HG03108 (cell line): ENCODE measurements around the gene C10orf67.
A peak's percentile ranks its signal among the peaks of the same experiment; 100 is the strongest.
"Not testable (repeated sequence)": the region's sequence is repeated elsewhere in the genome, so short reads cannot be mapped to it uniquely, and the experiment has no call there.

Experiments used
- ATAC-seq: cut with Tn5 transposase; IDR thresholded peaks from one replicate; pipeline ENCODE4 v1.9.1; 2021; ENCODE audit warnings: moderate library complexity; ENCODE audit not compliant: unreplicated experiment

C10orf67 gene

DNA sequence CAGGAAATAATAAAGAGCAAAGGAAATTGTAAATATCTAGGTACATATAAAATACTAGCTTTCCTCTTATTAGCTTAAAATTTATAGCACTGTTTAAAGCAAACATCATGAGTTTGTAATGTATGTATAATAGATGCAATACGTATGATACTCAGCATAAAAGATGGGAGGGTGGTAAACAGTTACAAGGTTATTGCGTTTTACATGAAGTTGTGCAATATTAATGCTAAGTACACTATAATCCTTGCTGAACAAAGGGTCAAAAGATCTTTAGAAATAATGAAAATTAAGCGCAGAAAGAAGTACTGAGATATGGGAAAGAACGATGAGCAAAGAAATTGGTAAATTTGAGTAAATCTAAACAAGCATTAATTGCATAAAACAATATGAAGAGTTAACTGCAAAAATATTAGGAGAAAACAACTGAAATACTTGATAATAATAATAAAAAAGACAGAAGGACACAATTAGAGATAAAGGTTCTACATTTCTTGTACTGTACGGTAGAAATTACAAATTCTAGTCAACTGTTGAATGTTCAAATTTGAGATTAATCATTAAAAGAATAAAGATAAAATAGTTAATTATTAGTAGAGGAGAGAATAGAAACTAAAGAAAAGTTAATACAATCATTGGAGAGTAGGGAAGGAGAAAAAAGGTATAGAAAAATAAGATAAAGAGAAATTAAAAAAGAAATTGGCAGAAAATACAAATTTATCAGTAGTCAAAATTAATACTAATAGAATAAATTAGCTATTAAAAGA, 17.9 kb downstream of the C10orf67 start:
- no peak for ATAC-seq

DNA sequence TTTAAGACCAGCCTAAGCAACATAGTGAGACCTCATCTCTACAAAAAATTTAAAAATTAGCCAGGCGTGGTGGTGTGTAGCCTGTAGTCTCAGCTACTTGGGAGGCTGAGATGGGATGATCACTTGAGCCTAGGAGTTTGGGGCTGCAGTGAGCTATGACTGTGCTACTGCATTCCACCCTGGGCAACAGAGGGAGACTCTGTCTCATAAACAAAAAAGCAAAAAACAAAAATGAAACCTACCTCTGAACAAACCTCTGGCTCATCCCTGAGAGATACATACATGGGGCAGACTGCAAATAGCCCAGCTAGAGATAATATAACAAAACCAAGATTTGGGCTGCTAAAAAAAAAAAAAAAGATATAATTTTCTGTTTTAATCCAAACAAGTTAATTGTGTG, 19.5 kb downstream of the C10orf67 start:
- peak; percentile 77 for ATAC-seq

DNA sequence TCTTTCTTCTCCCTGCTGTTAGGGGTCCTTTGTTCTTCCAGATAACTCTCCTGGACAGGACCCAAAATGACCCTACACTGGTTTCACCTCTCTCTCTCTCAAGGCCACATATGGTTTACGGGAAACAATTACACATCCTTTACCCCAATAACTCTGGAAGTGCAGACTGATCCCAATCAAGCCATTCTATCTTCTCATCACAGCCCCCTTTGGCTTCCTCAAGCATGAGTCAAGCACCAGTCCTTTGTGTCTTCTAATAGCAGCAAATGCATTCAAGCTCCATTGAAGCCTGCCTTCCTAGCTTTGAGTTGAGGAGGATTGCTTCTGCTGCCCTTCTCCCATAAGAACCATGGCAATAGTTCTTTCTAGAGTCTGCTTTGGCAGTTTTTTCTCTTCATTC, 20.2 kb downstream of the C10orf67 start:
- no peak for ATAC-seq

DNA sequence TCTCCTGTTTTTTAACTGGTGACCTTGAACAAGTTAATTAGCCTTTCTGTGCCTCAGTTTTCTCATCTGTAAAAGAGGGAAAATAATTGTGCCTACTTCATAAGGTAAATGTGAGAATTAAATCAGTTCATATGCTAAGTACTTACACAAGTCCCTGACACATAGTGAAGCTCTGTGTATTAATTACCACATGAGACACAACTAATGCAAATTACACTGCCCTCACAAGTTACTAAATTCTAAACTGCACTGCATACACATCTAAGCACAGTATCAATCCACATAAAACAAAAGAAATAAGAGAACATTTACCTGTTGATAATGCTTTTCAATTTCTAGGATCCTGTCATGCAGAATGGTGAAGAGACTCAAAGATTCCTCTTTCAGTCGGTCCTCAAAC, 22.5 kb downstream of the C10orf67 start:
- no peak for ATAC-seq

DNA sequence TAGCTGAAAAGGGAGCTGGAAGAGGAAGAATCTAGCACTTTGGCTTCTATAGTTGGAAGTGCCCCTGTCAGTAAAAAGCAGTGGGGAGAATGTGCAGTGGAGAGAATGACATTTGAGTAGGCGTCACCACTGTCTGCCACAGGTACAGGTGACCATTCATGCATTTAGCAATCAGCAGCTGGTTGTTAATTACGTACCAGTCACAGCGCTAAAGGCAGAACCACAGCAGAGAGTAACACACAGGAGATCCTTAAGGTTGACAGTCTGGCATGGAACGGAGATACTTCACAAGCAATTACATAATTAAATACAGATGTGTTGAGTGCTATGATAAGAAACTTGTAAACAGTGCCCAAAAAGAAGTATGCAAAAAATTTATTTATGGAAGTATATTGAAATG, 24.8 kb downstream of the C10orf67 start:
- ATAC-seq, result no peak

DNA sequence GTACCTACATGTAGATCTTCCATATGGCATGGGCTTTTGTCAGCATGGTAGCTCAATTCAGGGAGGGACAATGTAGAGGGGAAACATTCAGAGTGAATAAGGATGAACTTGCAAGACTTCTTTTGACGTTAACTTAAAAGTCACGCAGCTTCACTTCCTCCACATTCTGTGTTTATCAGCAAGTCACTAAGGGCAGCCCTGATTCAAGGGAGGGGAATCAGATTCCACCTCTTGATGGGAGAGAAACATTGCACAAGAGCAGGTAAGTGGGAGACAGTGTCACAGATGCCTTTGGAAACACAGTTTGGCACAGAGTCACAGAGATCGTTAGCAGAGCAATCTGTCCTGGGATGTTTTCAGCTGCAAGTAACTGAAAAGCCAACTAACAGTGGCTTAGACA, 26.2 kb downstream of the C10orf67 start:
- ATAC-seq, result no peak

DNA sequence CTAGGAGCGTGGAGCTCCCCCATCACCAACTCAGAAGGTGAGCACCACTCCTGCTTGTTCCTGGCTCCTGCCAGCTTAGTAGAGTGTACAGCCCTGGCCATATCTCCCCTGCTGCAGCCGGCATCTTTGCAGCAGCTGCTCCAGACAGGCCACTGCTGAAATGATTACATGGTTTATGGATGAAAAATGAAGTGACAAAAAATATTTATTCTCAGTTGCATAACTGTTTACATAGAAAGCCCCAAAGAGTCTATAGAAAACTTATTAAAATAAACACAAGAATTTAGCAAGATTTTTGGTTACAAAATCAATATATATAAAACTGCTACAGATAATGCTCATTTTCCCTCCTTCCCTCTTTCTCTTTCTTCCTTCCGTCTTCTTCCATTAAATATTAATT, 27.2 kb downstream of the C10orf67 start:
- ATAC-seq, result no peak

DNA sequence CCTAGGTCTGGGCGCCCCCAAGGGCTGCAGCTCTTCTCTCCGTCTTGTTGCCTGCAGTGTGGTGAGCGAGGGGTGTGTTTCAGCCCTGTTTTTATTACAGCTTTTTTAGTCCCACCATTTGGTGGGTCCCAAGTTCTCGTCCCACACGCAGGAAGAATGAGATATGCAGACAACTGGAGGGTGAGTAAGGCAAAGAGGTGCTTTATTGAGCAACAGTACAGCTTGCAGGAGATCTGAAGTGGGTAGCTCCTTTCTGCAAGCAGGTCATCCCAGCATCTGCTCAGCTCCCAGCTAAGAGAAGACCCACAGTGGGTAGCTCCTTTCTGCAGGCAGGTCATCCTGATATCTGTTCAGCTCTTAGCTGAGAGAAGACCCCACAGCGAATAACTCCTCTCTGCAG, 28.2 kb downstream of the C10orf67 start:
- no peak for ATAC-seq

DNA sequence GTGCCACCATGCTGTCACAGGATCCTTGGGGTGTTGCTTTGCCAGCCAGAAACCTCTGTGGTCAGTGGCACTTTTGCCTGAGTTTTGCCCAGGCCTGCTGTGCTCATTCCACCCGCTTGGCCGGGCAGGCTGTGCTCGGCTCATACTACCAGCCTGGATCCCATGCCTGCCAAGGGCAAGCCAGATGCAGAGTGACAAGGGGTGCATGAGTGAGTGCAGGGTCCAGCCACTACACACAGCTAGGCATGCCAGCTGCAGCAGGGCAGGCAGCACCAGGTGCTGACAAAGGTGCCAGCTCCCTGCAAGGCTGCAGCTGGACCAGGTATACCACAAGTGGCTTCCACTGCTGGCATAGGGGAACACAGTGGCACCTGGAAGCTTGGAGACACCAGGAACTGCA, 28.6 kb downstream of the C10orf67 start:
- no peak for ATAC-seq

DNA sequence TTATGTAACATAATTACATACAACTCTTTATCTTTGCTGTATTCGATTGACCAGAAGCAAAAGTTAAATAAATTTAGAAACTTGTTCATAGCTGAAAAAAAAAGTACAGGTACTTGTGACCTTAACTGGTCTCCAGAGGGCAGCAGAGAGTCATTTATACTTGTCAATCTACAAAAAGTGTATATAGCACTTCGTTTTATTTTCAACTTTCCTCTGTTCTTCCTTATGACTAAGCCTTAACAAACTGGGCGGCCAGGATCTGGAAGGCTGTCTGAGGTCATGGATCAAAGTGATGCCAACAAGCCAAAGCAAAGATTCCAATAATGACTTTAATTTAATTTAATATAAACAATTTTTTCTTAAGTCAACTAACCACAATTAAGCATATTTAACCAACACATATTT, 29.8 kb downstream of the C10orf67 start:
- ATAC-seq, result no peak

DNA sequence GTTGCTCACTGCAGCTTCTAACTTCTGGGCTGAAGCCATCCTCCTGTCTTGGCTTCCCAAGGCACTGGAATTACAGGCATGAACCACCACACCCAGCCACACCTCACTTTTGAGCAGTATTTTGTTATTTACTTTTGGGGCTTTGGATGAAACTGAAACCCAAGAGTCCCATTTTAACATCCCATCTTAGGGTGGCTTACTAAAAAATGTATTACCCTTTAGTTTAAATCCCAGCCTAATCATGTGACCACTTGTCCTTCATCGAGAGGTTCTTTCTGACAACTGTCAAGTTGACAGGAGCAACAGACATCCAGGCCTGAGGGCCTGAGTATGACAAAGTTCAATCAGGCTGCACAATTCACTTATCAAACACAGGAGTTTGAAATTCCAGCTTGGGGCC, 33.6 kb downstream of the C10orf67 start:
- ATAC-seq, result no peak

DNA sequence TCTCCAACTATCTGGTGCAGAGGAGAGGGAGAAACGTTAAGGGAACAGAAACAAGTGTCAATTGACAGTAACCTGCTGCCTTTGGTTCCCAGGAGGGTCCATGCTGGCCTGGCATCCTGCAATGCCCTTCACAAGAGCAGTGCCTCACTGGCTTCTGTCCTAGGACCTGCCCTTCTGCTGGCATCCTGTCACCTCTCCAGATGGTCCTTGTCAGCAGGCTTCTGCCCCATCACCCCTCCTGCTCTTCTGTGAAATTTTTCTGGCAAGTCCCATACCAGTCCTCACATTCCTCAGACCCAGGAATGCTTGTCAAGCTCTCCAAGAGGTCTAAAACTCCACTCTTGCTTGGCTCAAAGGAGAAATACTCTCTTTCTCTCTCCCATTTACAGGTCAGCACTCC, 34.2 kb downstream of the C10orf67 start:
- no peak for ATAC-seq

DNA sequence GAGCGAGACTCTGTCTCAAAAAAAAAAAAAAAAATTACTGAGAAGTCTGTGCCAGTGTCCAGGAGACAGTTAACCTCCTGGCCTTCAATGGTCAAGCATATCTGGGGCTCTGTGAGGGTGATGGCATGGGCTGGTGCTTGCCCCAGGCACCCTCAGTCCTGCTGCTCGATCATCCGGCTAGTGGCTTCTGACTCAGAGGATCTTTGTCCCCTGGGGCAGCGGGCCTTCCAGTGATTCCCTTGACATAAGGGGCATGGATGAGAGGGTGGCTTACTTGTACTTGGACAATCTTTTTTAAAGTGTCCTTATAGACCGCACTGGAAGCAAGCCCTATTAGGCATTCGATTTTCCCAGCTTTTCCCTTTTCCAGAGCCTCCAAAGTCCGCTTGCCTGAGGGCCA, 44.6 kb downstream of the C10orf67 start:
- ATAC-seq, result not testable (repeated sequence)

DNA sequence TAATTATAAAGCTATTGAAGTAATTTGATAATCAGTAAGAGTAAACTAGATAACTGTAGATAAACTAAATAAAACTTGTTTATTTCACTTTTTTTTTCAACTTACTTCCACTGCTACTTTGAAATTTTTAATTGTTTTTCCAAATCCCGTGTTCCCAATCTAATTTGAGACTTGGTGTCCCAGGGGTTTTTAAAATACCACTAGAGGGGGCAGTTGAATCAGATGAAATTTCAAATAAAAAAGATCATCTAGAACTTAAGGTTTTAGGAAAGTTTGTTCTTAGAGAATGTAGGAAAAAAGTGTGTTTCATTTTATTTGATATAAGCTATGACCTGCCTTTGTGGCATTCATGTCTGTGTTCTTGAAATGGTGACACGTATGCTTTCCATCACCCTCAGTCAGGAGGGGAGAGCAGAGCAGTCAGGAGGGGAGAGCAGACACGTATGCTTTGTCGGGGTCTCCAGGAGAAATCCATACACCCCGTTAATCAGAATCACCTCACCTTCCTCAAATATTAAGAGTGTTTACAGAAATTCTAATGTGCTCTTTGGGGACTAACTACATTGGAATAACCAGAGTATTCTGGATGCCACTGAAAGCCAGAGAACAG, 49.9 kb downstream of the C10orf67 start:
- ATAC-seq, result no peak

DNA sequence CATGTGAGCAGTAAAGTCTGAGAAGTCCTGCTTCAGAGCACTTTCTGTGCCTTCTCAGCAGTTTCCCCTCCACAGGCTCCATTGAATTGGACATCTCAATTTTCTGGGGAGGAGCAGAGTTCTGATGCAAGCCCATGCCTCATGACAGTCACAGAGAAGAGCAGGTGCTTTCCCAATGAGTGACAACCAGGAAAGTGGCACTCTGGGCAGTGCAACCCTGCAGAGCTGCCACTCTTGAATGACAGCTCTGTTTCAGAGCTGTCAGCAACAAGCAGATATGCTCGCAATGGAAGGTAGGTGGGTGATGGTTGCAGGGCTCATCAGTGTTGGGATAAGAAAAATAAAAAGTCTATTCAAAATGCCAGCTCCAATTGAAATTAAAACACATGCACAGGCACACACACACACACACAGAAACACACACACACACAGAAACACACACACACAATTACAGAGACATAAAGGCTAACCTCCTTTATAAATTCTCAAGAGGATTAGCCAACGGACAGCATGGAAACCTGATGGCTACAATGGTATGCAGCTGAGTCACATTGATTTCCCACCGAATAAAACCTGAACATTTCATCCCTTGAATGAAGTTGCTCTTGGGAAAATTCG, 50.5 kb downstream of the C10orf67 start:
- no peak for ATAC-seq

DNA sequence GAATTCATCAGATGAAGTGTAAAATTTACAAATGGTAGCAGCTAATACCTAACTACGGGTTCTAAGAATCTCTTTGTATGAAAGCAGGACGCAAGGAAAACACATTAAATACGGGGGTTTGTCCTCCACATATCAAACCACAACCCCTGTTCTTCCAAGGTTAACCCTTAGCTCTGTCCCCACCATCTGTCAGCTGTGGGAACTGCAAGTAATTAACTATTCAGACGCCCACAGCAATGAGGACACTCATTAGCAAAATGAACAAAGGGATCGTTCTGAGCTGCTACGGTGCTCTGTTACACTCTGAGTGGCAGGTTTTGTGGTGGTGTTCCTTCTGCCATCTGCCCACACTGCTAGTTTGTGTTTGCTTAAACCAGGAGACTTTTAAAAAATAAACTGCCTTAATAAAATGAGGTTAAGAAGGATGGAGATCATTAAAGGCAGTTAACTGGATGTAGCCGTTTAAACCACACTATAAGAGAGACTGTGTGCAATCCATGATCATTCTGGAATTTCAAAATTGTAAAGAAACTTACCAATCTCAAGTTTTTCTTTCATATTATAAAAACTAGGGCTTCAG, 51.4 kb downstream of the C10orf67 start:
- ATAC-seq, result peak; percentile 77

DNA sequence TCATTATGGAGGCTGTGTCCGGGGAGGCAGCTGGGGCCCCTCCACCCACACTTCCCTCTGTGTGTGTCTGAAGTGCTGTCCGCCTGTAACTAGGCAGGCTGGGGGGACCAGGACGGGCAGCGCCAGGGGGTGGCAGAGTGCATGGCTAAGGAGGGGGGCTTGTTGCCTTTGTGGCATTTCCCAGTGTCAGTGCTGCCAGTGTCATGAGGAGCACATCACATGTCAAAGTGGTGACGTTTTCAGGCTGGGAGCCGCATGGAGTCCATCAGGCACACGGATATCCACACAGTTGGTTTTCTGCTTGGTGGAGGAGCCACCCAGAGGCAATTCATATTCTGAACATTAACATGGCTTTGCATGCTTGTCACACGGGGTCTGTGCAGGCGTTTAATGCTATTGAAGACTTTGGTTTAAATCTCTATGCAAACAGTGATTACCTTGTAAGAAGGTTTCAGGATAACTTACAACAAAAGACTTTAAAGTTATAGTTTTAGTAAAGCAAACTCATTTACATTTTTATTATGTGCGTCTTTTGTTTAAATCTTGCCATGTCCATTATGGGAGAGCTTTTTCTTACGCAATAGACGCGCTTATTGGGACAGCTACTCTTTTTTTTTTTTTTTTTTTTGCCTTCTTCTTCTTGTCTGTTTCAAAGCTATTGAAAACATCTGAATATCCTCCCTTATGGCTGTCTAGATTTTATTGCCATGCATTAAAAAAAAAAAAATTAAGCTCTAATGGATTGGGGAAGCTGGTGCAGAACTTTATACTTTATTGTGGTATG, 52.9 kb downstream of the C10orf67 start:
- ATAC-seq, result no peak

DNA sequence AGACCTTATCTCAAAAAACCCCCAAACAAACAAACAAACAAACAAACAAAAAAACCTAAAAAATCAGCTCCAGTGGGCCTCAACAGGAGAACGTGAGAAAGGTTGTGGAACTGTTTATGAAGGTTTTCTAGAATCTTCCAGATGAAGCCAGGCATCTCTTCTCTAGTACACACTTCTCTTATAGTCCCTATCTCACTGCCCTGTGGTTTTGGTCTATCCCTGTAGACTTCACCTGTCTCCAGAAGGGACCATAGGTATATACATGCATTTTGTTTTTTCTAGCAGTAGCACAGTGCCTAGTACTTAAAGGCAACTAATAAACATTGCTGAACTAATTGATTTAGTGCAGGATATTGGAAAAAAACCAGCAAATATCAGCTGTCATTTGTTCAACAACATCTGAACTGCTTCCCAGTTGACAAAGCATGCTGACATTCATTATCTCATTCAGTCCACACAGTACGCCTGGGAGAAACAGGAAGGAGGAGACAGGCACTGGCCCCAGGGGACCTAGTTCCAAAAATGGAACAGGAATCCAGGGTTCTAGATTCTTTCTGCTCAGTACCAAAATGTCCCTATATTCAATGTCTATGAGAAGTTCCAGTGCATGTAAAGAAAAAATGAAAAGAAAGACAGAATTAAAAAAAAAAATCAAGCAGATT, 59.8 kb downstream of the C10orf67 start:
- no peak for ATAC-seq

DNA sequence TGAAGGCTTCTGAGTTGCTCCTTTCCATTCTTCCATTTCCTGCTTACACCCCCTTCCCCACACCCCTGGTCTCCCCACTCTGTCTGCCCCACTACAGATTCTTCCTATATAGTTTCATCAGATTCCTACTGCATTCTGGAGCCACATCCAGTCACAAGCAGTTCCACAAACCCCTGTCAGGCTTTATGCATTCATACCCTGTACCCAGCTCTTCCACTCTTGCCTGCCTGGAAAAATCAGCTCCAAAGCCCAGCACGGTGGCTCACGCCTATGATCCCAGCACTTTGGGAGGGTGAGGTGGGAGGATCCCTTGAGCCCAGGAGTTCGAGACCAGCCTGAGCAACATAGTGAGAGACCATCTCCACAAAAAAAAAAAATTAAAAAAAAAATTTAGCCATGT, 60.4 kb downstream of the C10orf67 start:
- no peak for ATAC-seq

DNA sequence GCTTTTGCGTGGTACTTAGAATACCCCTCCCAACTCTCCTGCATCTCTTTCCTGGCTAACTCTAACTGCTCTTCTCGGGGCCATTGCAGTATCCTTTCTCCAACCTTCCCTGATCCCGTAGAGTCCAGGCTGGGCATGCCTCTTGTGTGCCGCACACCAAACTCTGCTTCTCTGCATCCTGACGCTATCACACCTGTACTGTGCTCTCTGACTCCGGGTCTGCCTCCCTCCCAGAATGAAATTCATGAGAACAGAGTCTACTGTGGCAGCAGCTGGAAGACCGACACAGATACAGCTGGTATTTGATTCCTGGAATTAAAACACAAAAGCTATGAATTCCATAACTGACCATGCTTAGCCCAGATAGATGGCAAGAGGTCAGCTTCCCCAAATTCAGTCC, 60.9 kb downstream of the C10orf67 start:
- no peak for ATAC-seq

DNA sequence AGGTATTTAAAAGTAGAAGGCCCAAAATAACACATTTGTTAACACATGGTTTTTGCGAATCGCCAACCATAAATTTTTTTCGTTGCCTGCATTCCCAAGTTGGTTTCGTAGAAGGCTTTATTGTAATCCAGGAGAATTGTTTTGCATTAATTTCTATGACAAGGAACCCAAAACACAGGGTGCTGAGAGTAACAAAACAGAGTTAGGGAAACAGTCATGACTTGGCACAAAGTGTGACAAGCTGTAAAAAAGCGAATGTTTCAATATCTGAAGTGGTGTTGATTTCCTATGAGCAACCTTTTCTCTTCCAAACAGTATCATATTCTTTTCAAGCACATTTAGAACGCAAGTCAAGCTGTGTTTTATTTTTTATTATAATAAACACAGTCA, 63.6 kb downstream of the C10orf67 start:
- ATAC-seq, result no peak
